ENCODE results near the gene KLHL35.

The KLHL35 gene

DNA sequence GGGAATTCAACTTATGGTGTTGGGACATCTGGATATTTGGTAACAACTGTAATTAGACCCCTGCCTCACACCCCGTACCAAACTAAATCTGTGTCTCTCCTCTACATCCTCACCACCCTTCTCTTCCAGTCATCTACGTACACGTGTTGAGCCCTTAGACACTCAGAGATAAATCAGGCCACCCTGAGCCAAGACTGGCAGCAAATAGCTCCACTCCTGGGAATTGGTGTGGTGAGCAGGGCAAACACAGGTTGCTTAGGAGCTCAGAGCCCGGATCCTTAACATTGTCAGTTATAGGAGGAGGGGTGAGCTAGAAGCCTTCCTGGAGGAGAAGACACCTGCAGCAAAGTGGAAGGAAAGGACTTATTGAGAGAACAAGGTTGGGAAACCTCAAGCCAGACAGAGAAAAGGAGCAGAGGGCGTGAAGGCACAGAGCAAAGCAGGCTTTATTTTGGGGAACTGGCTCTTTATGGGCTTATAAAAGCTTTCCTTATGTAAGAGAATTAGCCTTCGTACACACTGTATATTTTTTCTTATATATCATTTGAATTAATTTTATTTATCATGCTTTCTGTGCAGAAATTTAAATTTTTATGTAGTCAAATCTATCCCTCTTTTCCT is 36.9 kb upstream of the KLHL35 start:
- DNase-seq (ENCODE audit: low read depth) = no peak

DNA sequence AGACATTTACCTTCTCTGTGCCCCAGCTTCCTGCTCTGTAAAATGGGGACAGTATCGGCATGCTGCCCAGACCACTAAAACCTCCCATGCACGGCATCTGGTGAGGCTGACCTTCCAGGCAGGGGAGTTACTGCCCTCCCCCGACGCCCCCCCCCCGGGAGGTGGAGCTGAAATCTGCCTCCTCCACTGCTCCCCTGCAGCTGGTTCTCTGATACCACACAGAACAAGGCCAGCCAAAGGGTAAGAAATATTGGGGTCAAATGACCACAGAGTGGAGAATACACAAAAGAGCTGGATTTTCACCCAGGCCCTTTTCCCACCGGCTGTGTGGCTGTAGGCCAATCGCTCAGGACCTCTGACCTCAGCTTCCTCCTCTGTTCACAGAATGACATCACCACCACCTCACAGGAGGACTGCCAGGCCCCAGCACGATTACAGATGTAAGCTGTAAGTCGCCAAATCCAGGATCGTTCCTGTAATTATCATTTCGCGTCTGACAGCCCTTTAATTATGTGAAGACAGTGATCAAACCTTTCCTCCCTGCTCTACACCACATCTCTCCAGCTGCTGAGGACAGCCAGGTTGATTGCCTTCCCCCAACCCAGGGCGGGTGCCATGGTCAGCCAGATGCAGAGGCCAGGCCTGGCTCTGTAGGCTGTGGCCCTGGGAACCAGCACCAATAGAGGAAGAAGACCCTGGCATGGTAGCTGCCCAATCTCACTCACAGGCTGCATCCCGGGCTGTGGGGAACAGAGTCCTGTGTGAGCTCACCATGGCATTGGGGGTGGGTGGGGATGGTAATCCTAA is 35.7 kb upstream of the KLHL35 start:
- no peak for DNase-seq (ENCODE audit: low read depth)

DNA sequence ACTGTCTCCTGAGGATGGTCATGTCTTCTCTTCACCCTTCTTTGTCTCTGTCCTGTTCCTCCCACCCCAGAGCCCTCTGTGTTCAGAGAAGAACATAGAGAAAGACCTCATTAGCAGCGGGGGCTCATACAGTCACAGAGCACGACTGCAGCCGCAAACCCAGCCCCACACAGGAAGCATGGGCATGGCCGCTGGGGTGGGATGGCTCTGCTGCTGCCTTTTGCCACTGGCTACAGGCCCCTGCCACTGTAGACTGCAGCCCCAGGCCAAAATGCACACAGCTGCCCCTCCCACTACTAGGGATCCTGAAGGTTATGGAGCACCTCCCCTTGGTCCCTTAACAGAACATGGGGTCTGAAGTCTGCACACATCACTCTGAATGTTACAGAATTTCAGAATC is 34.9 kb upstream of the KLHL35 start:
- no peak for DNase-seq (ENCODE audit: low read depth)

DNA sequence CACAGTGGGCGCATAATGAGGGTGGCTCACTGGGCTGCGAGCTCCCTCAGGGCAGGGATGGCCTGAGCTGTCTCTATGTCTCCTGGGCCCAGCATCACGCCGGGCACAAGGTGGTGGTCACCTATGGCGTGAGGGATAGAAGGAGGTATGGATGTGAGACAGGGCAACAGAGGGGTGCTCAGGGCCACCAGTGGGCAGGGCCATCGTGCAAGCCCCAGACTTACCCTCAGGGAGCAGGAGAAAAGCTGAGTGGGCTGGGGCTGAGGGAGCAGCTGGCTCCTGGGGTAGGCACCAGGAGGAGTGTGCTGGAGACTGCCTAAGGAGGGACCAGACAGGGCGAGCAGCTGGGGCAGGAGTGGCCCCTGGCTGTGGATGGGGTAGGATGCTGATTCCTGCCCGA is 34.3 kb upstream of the KLHL35 start:
- DNase-seq (ENCODE audit: low read depth) = no peak

DNA sequence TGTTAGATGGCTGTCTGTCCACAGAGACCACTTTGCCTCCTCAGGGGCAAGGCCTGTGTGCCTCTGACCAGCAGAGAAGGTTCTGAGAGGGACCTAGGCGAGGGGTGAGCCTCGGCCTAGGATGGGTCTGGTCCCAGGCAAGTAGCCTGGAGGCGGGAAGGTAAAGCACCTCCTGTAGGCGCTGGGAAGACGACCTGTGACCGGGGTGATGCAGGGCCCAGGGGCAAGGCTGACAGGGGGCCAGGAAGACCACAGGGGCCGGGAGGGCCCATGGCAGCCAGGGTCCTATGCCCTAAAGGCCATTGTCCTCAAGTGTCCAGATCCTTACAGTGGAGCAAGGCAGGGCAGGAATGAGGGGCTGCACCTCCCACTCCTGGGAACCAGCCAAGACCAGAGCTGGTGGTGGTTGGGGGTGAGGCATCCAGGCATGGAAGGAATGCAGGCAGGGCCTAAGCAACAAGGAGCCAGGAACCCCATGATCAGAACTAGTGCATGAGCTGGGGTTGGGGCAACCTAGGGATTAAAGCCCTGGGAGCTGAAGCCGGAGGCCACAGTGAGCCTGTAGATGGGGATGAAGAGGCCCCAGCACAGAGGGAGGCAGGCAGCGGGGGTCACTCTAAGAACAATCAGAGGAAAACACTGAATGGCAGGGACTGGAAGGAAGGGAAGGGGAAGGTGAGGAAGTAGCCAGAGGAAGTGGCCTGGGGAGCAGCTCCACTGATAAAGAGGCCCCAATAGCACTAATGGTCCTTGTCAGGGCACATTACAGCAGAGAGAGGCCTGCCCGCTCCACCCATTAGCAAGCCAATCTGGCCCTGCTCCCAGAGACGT is 32.9 kb upstream of the KLHL35 start:
- DNase-seq (ENCODE audit: low read depth) = no peak

DNA sequence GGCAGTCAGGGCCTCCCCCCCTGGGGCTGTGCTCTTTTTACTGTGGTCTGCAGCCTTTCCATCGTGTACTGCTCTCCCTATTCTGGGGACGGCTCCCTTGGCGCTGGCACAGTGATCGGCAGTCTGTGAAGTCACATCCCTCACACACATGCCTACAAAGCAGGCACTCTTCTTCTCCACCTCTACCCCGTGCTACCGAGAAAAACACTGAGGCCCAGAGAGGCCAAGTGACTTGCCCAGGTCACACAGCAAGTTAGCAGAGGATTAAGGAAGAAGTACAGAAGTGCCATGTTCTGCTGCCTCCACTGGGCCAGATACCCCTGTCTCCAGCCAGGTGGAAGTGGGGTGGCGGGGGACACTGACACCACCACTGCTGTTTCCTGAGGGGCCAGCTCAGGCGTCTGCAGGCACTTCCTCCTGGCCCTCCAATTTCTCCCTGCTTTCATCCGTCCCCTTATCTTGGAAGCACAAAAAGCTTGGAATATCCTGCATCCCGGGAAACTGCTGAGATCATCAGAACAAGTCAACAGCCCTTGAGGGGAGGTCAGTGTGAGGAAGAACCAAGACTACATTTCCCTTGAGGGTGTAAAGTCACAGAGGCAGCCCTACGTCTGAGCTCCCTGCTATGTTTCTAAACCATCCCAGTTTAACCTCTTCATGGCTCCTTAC is 30.2 kb upstream of the KLHL35 start:
- no peak for DNase-seq (ENCODE audit: low read depth)

DNA sequence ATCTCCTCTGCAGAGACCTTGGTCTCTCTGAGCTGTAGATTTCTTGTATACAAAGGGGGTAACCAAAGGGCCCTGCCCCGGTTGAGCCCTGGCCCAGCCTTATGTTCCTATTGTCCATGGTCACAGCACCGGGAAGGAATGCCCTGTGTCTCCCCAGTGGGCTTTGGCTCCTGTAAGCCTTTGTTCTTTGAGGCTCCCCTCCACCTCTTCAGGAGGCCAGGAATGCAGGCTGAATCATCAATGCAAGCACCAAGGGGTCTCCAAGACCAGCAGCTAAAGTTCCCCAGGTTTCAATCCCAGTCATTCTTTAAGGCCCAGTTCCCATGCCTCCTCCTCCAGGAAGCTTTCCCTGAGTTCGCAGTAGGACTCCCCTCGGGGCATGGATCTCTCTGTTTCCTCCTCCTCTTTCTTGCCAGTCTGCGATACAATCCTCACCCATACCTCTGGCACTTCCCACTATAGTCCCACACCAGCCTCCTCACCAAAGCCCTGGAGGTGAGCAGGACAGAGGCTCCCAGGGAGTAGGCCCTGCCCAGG is 29.2 kb upstream of the KLHL35 start:
- DNase-seq (ENCODE audit: low read depth) = no peak

DNA sequence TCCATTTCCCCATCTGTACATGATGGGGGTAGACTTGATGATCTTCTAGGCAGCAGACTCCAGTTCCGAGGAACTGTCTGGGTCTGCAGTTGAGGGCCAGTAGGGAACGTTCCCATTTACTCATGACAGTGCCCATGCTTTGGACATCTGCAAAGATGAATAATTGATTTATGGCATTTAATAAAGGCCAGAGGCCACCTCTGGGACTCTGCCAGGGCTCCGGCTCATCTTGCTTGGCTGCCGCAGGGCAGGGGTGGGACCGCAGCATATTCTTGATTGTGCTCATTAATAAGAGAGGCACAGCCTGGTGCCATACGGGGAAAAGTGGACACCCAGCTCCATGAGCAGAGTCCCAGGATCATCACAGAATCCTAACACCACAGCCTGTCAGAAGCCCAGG is 28.1 kb upstream of the KLHL35 start:
- DNase-seq (ENCODE audit: low read depth) = no peak

DNA sequence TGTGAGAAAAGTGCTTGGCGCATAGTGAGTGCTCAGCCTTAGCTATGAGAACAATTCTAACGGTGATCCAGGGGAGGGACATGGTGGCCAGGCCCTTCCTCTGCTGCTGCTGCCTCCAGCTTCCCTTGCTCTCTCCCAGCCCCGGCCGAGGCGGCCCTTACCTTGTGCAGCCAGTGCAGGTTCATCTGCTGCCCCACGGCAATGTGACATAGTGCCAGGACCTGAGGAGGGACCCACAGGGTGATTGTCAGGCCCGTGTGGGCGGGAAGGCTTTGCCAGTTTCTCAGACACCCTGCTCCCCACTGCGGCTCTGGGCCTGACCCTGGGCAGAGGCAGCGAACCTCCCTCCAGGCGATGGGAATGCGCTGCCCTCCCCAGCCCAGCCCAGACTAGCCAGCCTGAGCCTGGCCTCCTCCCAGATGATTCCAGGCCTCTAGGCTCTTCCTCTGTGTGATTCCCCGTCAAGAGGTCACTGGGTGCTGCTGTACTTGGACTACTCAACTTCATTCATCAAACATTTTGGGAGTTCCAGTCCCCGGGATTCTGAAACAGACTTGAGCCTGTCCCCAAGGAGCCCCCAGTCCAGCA is 23.7 kb upstream of the KLHL35 start:
- no peak for DNase-seq (ENCODE audit: low read depth)

DNA sequence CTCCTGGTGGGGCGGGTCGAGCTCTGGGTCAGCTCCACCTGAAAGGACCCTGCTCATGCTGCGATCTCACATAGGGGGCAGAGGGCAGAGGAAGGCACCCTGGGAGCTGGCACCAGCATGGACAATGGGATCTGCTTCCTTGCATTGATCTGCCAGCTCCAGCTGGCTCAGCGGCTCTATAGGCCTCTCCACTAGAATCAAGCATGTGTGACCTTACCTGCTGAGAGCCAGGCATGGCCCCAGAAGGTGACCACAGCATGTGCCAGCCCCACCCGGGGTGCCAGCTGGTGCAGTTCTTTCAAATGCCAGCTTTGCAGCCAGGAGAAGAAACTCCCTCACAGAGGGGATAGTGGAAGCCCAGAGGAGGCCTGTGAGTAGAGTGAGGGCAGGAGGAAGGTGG is 22.0 kb upstream of the KLHL35 start:
- DNase-seq (ENCODE audit: low read depth) = no peak

DNA sequence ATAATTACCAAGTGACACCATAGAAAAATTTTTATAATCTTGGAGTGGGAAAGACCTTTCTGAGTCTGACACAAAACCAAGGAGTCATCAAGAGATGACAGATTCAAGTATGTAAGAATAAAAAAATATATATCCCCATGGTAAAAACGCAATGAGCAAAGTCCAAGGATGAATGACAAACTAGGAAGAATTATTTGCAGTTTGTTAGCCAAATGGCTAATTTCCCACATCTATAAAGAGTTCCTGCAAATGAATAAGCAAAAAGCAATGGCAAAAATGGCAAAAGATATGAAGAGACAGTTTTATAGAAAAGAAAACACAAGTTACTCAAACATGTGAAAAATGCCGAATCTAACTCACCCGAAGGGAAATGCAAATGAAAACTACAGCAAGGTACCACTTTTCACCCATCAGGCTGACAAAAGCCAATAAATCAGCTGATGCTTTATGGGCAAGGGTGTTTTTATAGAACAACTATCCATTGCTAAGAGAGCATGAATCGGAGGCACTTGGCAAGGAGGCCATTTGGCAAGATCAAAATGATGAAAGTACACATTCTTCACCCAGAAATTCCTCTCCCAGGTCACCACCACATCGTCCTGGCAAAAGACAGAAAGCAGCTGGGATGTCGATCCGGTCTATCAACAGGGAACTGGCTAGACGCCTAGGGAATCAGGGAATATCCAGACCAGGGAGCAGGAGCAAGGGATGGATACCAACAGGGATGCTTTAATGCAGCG is 21.1 kb upstream of the KLHL35 start:
- DNase-seq (ENCODE audit: low read depth) = no peak

DNA sequence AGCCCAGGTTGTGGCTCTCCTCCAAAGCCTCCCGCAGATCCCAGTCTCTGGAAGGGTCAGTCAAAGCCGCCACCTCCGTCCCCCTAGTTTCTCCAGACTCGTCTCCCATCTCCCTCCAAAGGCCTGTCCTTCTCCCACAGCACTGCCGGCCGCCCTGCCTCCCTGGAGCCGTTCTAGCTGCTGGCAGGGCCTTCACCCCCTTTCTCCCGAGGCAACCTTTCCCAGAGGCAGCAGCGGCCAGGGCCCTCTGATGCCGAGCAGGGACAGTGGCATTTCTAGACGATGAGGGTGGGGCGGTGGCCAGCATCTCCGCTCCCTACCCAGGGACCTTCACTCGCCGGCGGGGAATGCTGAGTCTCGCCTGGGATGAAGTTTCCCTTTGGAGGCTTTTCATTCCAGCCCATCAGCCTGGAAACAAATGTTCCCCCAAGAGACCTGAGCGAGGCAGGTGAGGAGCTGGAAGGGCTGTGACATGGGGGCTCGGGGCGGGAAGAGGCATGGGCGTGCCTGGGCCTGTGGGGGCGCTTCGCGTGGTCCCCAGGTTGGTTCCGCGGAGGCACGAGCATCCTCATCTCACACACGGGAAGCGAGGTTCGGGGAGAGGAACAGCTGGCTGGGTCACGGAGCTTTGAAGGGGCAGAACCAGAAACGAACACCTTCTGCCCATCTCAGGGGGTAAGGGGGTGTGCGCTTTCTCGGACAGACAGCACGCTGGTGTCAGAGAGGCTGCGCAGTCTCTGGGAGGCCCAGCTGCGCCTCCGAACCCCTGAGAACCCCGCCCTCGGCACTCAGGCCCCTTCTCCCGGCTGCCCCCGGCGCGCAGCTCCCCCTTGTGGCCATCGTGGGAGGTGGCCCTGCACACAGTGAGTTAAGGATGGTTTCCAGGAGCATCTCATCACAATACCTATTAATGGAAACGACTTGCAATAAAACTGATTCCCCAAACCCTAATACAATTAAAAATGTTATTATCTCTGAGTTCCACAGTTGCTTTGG is 18.1 kb upstream of the KLHL35 start:
- DNase-seq (ENCODE audit: low read depth) = no peak

DNA sequence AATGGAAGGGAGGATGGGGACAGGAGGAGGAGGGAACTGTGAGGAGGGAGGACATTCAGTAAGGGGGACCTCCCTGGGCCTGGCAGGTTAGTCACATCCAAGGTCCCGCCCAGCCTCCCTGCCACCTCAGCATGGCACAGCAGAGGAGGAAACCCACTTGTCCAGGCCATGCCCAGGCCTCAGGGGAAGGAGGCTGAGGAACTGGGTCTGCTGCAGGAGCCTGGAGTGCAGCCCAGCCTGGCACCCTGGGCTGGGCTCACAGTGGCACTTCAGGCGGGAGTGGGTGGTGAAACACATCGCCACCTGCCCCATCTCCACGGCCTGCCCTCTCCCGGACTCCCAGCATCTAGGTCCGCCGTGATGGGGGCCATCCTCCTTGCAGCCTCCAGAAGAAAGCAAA is 17.2 kb upstream of the KLHL35 start:
- no peak for DNase-seq (ENCODE audit: low read depth)

DNA sequence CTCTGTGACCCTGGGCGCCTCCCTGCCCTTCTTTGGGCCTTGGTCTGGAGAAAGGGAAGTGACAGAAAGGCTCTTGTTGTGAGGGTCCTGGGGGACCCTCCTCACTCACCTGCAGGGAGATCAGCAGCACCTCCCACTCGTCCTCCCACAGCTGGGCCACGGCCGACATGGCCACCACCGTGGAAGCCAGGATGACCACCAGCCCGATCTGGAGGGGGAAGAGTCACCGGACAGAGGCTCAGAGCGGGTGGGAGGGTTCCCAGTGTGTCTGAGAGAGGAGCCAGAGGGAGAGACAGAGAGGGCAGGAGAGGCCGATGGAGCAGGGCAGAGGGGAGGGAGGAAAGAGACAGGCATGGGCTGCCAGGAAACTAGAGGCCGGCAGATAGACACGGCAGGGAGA is 16.8 kb upstream of the KLHL35 start:
- DNase-seq (ENCODE audit: low read depth) = no peak

DNA sequence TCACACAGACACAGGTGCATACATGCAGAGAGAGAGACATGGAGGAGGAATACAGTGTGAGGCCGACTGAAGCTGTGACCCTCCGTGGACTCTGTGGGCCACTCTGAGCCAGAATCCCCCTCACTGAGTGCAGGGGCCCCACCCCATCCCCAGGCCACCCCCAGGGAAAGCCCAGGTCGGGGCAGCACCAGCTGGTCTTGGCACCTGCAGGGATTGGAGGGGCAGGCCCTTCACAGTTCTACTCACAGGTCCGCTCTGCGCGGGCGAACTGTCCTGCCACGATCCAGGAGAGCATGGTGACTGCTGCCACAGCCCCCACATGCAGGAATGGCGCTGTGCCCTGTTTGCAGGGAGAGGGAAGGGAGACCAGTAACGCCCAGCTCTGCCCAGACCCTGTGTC is 16.3 kb upstream of the KLHL35 start:
- no peak for DNase-seq (ENCODE audit: low read depth)

DNA sequence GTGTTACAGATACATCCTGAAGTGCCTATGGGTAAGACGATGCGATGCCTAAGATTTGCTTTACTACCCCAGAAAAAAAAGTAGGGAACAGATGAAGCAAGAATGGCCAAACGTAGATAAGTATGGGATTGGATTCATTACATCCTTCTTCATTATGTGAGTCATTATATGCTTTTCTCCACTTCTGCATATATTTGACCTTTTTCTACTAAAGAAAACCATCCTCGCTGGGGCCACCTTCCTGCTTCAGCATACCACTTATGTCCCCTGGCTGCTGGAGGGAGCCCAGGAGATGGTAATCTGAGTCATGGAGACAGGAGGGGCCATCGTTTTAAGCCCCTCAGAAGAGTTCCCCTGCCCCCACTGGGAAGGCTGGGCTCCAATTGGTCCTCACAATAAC is 14.4 kb upstream of the KLHL35 start:
- no peak for DNase-seq (ENCODE audit: low read depth)

DNA sequence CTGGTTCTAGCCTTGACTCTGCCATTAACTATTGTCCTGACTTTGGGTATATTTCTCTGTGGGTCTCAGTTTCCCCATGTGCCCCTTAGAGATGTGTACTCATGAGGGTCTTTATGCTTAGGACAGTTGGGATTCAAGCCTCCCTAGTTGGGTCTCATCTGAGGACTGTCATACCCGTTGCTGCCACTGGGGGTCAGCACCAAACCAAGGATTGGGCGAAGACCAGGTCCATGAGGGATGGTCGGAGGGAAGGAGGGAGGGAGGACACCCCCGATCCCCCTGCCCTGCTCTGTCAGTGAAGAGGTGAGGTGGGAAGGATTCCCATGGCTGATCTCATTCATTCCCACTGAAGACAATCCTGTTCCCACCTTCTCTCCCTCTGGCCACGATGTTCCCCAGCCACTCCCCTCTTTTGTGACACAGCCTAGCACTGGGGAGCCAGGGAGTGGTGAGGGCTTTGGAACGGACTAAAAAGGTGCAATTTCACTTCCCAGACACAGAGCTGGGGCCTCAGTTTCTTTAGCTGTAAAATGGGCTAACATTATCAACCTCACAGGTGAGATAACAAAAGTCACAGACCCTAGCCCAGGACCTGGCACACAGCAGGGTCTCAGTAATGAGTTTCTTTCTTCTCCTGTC is 12.4 kb upstream of the KLHL35 start:
- no peak for DNase-seq (ENCODE audit: low read depth)

DNA sequence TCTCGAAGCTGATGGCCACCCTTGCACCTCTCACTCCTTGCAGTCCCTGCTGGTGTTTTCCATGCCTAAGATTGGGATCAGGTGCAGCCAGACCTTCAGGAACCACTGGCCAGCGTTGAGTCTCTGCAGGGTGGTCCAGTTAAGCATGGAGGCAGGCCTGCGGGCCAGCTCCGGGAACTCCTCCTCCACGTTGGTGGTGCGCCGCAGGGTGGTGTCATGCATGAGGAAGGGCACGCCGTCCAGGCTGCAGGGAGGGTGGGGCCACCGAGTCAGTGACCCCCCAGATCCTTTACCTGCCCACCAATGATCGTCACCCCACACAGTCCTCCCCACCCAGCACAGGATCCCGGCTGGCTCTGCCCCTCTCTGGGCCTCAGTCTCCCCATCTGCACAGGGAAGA is 10.0 kb upstream of the KLHL35 start:
- DNase-seq (ENCODE audit: low read depth) = no peak

DNA sequence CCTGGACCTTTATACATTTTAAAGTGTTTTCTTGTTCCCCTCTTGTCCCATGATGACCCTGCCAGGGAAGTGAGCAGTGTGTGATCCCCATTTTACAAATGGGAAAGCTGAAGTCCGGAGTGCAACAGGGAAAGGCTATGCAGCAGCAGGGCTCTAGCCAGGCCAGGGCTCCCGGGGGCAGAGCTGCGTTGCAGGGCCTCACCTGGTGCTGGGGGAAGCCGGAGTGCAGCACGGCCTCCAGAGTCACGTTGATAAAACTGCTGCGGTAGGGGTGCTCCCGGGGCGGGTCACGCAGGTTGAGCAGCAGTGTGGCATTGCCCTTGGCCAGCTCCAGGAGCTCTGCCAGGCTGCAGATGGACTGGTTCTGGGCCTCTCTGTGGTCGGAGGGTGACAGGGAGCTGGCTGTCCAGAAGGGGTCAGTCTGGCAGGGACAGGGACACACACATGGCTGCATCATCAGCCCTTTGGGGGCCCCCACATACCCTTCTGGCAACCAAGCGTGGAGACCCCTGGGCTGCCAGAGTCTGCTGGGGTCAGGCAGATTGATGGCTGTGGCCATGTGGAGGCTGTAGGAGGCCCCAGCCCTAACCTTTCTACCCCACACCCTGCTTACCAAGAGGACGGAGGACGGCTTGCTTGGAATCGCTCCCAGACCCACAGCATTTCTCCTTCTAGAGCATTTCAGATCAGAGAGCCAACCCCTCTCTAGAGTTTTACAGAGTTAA is 9.3 kb upstream of the KLHL35 start:
- no peak for DNase-seq (ENCODE audit: low read depth)
